Measurements from ENCODE around the gene ABCE1.

- TF ChIP-seq POLR2A (IDR thresholded peaks at IDR 0.05; ENCODE audit: low read length) (no peak), MAZ (IDR thresholded peaks at IDR 0.05; ENCODE audit: borderline replicate concordance, low read depth, low read length) (no peak), CTCF (IDR thresholded peaks at IDR 0.05) (no peak), CBX2 (IDR thresholded peaks at IDR 0.05; ENCODE audit: borderline replicate concordance, low read depth) (no peak), MAFK (IDR thresholded peaks at IDR 0.05; ENCODE audit: partially characterized antibody) (no peak)
These were observed 39.9 kb upstream of the ABCE1 start for GRCh38 chr4:145058256-145058655.

Data from A549 (cell line).